GM23248 (cell line): ENCODE results near the gene EGR4.

Experiments
- EZH2 ChIP-seq: fragments of 200-600 bp; sonication (generic); IDR thresholded peaks from 2 replicates; pipeline ENCODE4 v1.6.1; 2018; ENCODE audit warnings: antibody characterized with exemption, mild to moderate bottlenecking; ENCODE audit not compliant: insufficient read depth, poor library complexity, severe bottlenecking
- EZH2phosphoT487 ChIP-seq: fragments of 200-600 bp; sonication (generic); IDR thresholded peaks from 2 replicates; pipeline ENCODE4 v1.6.1; 2018; ENCODE audit warnings: antibody characterized with exemption, moderate library complexity, mild to moderate bottlenecking, low read depth; ENCODE audit not compliant: insufficient read depth

DNA sequence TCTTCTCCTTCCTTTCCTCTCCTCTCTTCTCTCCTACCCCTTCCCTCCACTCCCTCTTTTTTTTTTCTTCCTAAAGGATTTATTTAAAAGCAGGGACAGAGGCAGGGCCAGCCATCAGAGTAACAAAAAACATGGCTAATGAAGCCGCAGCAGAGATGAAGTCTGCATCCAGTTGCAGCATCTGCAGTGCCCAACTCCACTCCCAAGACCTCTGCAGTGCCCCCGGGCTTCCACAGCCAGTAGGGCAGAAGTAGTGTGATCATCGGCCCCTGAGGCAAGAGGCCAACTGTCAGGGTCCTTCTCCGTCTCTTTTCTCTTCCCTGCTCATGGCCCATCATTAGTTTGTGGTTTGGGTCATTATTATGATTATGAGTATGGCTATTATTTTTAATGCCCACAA, 4.2 kb upstream of the EGR4 start:
- TF ChIP-seq EZH2phosphoT487 (no peak), EZH2 (no peak)
